ENCODE measurements around the gene GPC3. TPM values are rescaled to one million over a fixed set of nuclear protein-coding genes. Genes with fewer than 3 reads are reported as not detected.

GPC3 gene
- total RNA-seq, 1 donor from 2014 or later = 15.5 TPM

DNA sequence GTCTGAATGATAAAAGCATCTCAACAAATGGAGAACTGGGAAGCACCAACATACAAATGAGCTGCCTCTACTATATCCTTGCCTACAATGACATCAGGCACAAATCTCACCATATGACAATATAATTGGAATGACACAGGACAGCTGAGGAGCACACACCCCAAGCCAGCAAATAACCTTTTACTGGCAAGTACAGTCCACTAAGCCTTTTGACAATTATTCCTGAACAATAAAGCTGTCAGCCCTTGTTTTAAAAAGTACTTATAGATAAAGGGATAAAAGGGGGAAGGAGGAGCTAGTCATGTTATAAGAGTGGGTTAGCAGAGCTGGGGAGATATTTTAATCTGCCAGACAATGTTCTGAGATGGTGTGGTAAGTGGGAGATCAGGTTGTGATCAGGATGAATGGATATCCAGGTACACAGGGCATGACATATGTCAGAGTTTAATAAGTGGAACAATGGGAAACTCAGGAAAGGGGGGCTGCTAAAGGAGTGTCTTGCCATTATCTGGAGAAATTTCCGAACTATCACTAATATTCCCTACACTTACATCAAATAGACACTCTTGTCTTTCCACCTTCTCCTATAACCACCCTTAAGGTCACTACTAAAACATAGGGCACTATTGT is 127.6 kb downstream of the GPC3 start:
- no peaks in the 10 kb centered on the region for H3K36me3 ChIP-seq
- intact Hi-C loops (cut with DNase I) = no loop called here

DNA sequence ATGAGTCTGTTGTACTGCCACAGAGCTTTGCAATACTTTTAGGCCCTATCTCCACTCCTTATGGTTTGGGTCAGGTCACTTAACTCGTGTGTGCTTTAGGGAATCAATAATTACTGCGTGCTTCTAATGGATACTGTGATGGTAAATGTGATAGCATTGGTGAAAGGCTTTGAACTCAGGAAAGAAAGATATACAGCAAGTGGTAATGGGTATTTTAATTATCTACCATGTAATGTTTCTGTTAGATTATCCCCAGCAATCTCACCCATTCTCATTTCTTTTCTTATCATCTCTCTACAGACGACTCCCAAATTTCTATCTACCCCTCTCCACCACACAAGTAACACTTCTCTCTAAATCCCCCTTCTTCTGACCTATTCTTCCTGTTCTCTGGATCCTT is 128.6 kb downstream of the GPC3 start:
- Histone ChIP-seq H3K4me1 (no peaks in the 10 kb centered on the region), H3K27me3 (no peaks in the 10 kb centered on the region), H3K36me3 (no peaks in the 10 kb centered on the region), H3K9me3 (no peaks in the 10 kb centered on the region), H3K4me3 (no peak overlapping the region), H3K27ac (no peak overlapping the region)
- no peak for TF ChIP-seq POLR2A (IDR thresholded peaks at IDR 0.05)
- TF ChIP-seq, protein P1, sequence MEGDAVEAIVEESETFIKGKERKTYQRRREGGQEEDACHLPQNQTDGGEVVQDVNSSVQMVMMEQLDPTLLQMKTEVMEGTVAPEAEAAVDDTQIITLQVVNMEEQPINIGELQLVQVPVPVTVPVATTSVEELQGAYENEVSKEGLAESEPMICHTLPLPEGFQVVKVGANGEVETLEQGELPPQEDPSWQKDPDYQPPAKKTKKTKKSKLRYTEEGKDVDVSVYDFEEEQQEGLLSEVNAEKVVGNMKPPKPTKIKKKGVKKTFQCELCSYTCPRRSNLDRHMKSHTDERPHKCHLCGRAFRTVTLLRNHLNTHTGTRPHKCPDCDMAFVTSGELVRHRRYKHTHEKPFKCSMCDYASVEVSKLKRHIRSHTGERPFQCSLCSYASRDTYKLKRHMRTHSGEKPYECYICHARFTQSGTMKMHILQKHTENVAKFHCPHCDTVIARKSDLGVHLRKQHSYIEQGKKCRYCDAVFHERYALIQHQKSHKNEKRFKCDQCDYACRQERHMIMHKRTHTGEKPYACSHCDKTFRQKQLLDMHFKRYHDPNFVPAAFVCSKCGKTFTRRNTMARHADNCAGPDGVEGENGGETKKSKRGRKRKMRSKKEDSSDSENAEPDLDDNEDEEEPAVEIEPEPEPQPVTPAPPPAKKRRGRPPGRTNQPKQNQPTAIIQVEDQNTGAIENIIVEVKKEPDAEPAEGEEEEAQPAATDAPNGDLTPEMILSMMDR (IDR thresholded peaks at IDR 0.05) = no peak
- TF ChIP-seq POLR2AphosphoS5 (IDR thresholded peaks at IDR 0.05; ENCODE audit: insufficient read depth in 1 of 2, low read depth in 1 of 2) = no peak
- intact Hi-C loops (cut with DNase I) = no loop called here
- no peak for DNase-seq (ENCODE audit: extremely low spot score in 2 of 2)

More for the DNA sequence above, 127.6 kb downstream of the GPC3 start:
- H3K4me1 ChIP-seq = no peaks in the 10 kb centered on the region
- H3K27ac ChIP-seq = no peak overlapping the region
- TF ChIP-seq POLR2AphosphoS5 (IDR thresholded peaks at IDR 0.05; ENCODE audit: insufficient read depth in 1 of 2, low read depth in 1 of 2) (no peak), POLR2A (IDR thresholded peaks at IDR 0.05) (no peak)
- TF ChIP-seq, protein P1 (IDR thresholded peaks at IDR 0.05) = no peak
- H3K4me3 ChIP-seq = no peak overlapping the region
- H3K27me3 ChIP-seq = no peaks in the 10 kb centered on the region
- no peaks in the 10 kb centered on the region for H3K9me3 ChIP-seq
- no peak for DNase-seq (ENCODE audit: extremely low spot score in 2 of 2)

DNA sequence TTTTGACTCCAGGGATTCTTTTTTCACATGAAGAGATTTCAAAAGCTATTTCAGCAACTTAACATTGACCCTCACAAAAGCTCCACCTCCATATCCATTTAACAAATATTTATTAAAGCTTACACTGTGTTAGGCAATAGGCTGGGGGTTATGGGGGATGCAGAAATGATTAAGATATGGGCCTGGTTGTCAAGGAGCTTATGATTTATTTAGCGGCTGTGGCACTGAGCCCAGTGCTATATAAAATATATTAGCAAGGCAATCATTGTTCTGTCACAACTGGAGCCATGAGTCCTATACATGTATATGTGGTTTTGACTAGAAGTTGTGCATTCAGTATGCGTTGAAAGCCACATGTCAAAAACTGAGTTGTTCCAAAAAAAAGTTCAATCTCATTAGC is 131.1 kb downstream of the GPC3 start:
- no peak for DNase-seq (ENCODE audit: extremely low spot score in 2 of 2)
- intact Hi-C loops (cut with DNase I) = no loop called here
- no peak for TF ChIP-seq POLR2A (IDR thresholded peaks at IDR 0.05)
- TF ChIP-seq, protein P1 (IDR thresholded peaks at IDR 0.05) = no peak
- no peak for TF ChIP-seq POLR2AphosphoS5 (IDR thresholded peaks at IDR 0.05; ENCODE audit: insufficient read depth in 1 of 2, low read depth in 1 of 2)
- Histone ChIP-seq H3K36me3 (no peaks in the 10 kb centered on the region), H3K27ac (no peak overlapping the region), H3K9me3 (no peaks in the 10 kb centered on the region), H3K27me3 (no peaks in the 10 kb centered on the region), H3K4me1 (no peaks in the 10 kb centered on the region), H3K4me3 (no peak overlapping the region)

DNA sequence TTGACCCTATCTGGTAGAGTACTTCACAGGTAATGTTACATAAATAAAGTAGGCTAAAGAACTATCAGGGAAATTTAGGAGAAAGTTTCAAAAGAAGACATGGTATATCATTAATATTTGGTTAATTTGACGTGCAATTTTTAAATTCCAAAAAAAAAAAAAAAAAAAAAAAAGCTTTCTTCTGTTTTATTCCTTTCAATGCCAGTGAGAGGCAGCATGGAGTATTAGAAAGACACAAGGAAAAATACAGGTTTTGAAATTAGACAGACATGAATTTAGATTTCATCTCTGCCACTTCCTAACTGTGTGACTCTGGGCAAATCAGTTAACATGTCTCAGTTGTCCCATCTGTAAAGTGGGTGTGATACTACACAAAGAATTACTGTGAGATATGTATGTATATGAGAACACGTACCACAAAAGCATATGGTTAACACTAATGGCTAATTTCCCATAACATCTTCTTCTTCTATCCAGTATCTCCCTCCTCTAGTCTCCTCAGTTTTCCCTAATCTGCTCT is 132.5 kb downstream of the GPC3 start:
- no peaks in the 10 kb centered on the region for H3K9me3 ChIP-seq
- no peak overlapping the region for H3K4me3 ChIP-seq
- no peak for DNase-seq (ENCODE audit: extremely low spot score in 2 of 2)
- no peaks in the 10 kb centered on the region for H3K27me3 ChIP-seq
- intact Hi-C loops (cut with DNase I) = no loop called here
- H3K4me1 ChIP-seq = no peaks in the 10 kb centered on the region
- TF ChIP-seq POLR2AphosphoS5 (IDR thresholded peaks at IDR 0.05; ENCODE audit: insufficient read depth in 1 of 2, low read depth in 1 of 2) = no peak
- no peak for TF ChIP-seq POLR2A (IDR thresholded peaks at IDR 0.05)
- TF ChIP-seq, protein P1 (IDR thresholded peaks at IDR 0.05) = no peak
- H3K36me3 ChIP-seq = no peaks in the 10 kb centered on the region
- H3K27ac ChIP-seq = no peak overlapping the region

DNA sequence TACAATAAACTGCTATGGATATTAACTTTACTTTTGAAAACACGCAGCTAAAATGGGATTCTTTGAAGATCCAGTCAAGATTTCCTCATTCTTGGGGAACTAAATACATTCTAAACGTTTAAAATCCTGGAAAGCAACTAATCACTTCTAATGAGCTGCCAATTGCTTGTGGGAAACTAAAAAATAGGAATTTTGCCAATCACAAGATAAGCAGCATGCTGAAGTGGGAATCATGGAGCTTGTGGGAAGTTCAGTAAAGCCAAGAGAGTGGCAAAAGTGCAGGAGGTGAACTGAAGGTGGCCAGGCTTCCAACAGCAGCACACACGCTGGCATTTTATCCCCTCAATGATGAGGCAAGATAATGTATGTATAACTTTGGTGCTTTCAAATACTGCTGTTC is 133.0 kb downstream of the GPC3 start:
- Histone ChIP-seq H3K36me3 (no peaks in the 10 kb centered on the region), H3K9me3 (no peaks in the 10 kb centered on the region), H3K27ac (no peak overlapping the region), H3K4me3 (no peak overlapping the region), H3K4me1 (no peaks in the 10 kb centered on the region), H3K27me3 (no peaks in the 10 kb centered on the region)
- DNase-seq (ENCODE audit: extremely low spot score in 2 of 2) = no peak
- TF ChIP-seq, protein P1 (IDR thresholded peaks at IDR 0.05) = no peak
- no peak for TF ChIP-seq POLR2AphosphoS5 (IDR thresholded peaks at IDR 0.05; ENCODE audit: insufficient read depth in 1 of 2, low read depth in 1 of 2)
- TF ChIP-seq POLR2A (IDR thresholded peaks at IDR 0.05) = no peak
- intact Hi-C loops (cut with DNase I) = no loop called here
